K562 (cell line): ENCODE data around the gene BTBD18. TPM values are rescaled to one million over a fixed set of nuclear protein-coding genes. Genes with fewer than 3 reads are reported as not detected.

Experiments
- CC2D1A ChIP-seq: fragments of 450-650 bp; IDR thresholded peaks from 2 replicates; pipeline ENCODE4 v1.6.1; 2017; ENCODE audit warnings: mild to moderate bottlenecking
- FOXO4 ChIP-seq: fragments of 450-650 bp; formaldehyde crosslinking; IDR thresholded peaks from 2 replicates; pipeline ENCODE4 v1.4.0; 2020; ENCODE audit warnings: mild to moderate bottlenecking, moderate library complexity
- IFI16 ChIP-seq: fragments of 250-450 bp; sonication (Bioruptor Pico); IDR thresholded peaks from 2 replicates; pipeline ENCODE4 v2.1.2; 2022; ENCODE audit warnings: mild to moderate bottlenecking, inconsistent platforms
- KDM2B ChIP-seq: fragments of 250-450 bp; sonication (Bioruptor Pico); IDR thresholded peaks from 2 replicates; pipeline ENCODE4 v1.8.0; 2021; ENCODE audit warnings: mild to moderate bottlenecking, moderate library complexity
- KDM5B ChIP-seq: fragments of 200-600 bp; sonication (generic); IDR thresholded peaks from 2 replicates; pipeline ENCODE4 v1.6.1; 2012; ENCODE audit warnings: low read depth, mild to moderate bottlenecking, moderate library complexity, low read length, control low read depth, inconsistent platforms; ENCODE audit not compliant: insufficient replicate concordance
- MITF ChIP-seq: IDR thresholded peaks from 2 replicates; pipeline ENCODE4 v1.6.1; 2014; ENCODE audit warnings: antibody characterized with exemption
- MYBL2 ChIP-seq, 2 experiments: fragments of 450-650 bp in 1 of 2; sonication (generic) in 1 of 2; formaldehyde crosslinking in 1 of 2; IDR thresholded peaks; 2 replicates each; pipeline versions ENCODE4 v1.6.1 to v1.8.1; 2017 to 2022; ENCODE audit warnings: borderline replicate concordance in 1 of 2, inconsistent platforms in 1 of 2, low read depth in 1 of 2, mild to moderate bottlenecking in 1 of 2, missing genetic modification reagents in 1 of 2, moderate library complexity in 1 of 2
- PHF20 ChIP-seq: fragments of 450-650 bp; IDR thresholded peaks from 2 replicates; pipeline ENCODE4 v1.6.1; 2018; ENCODE audit not compliant: partially characterized antibody
- PHF21A ChIP-seq: fragments of 450-650 bp; IDR thresholded peaks from 2 replicates; pipeline ENCODE4 v1.6.1; 2017; ENCODE audit warnings: low read depth, borderline replicate concordance
- RERE ChIP-seq: sonication (generic); formaldehyde crosslinking; IDR thresholded peaks from 2 replicates; pipeline ENCODE4 v1.8.0; 2023; ENCODE audit warnings: missing genetic modification reagents, mild to moderate bottlenecking, borderline replicate concordance
- TAF9B ChIP-seq: fragments of 450-650 bp; IDR thresholded peaks from 2 replicates; pipeline ENCODE4 v1.6.1; 2018; ENCODE audit warnings: mild to moderate bottlenecking; ENCODE audit not compliant: partially characterized antibody
- THRB ChIP-seq: fragments of 450-650 bp; formaldehyde crosslinking; conservative IDR thresholded peaks from 2 replicates; pipeline ENCODE4 v1.4.0; 2022; ENCODE audit warnings: mild to moderate bottlenecking, missing genetic modification characterization
- ZFP30 ChIP-seq: fragments of 250-450 bp; sonication (Bioruptor Pico); IDR thresholded peaks from 2 replicates; pipeline ENCODE4 v1.8.0; 2022; ENCODE audit warnings: moderate library complexity, mild to moderate bottlenecking, inconsistent platforms, borderline replicate concordance
- polyA plus RNA-seq, 8 experiments: library from polyadenylated mRNA; depleted of rRNA in 4 of 8; stranded (reverse) in 5 of 8; unstranded in 3 of 8; fragments of >200 nt; fragmentation: Nextera tagmentation in 2 of 8; fragmentation: Illumina TruSeq in 1 of 8; extraction: Ambion mirVana in 2 of 8; extraction: Trizol in 1 of 8; gene quantifications; 2 replicates each; pipeline versions ENCODE4 v1.2.1 to v1.2.3, GENCODE V29; 2011 to 2014; ENCODE audit warnings: inconsistent platforms in 1 of 8, missing spikeins in 1 of 8
- total RNA-seq, 7 experiments: library from RNA; depleted of rRNA in 6 of 7; stranded (reverse); fragments of >200 nt in 6 of 7; fragmentation: Illumina TruSeq in 2 of 7; extraction: Trizol in 2 of 7; gene quantifications; 2 replicates each; pipeline versions ENCODE4 v1.2.1 to v1.2.3, GENCODE V29; 2011 to 2021; ENCODE audit warnings: low replicate concordance in 1 of 7
- TF ChIP-seq, protein P1 (sequence below): sonication (generic); formaldehyde crosslinking; IDR thresholded peaks from 2 replicates; pipeline ENCODE4 v1.8.1; 2023; ENCODE audit warnings: mild to moderate bottlenecking, missing genetic modification reagents

Gene BTBD18
- total and polyA plus RNA-seq, 9 of the 15 experiments (the other 6 are each of a cell fraction or from before 2014, with no cell fraction given), result 0.06 TPM; not detected in 8

DNA sequence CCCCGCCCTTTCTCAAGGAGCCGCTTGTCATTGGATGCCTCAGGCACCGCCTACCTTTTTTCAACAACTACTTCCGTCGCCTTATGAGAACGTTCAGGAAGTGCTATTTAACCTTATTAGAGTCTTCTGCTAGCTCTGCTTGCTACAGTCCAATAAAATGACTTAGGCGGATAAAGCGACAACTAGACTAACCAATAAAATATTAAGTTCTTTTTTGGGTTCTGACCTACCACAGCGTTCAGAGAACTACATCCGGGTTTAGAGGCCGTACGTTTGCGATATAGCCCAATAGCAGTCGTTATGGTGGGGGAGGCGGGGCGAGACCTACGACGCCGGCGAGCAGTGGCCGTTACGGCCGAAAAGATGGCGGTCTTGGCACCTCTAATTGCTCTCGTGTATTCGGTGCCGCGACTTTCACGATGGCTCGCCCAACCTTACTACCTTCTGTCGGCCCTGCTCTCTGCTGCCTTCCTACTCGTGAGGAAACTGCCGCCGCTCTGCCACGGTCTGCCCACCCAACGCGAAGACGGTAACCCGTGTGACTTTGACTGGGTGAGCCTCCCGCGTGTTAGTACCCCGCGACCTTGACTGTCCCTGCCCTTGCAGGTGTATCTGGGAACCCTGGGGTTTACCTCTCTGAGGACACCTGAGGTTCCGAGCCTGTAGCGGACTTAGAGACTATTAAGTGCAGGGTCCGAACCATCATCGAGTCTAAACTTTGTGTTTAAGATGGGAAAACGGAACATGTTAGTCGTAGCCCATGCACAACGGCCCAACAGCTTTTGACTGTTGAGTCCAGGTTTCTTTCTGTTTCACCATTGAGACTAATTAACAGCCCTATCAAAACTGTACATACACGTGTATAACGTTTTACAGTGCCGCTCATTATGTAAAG is 39.1 kb downstream of the BTBD18 start, which contains the start of gene TMX2 (continued):
- no peak for TF ChIP-seq RERE (CRISPR knock-in tag)
- no peak for TF ChIP-seq MITF
- peak; percentile 92 for TF ChIP-seq TAF9B
- no peak for TF ChIP-seq ZFP30 (CRISPR knock-in tag)
- no peak for TF ChIP-seq IFI16 (CRISPR knock-in tag)
- TF ChIP-seq THRB (CRISPR knock-in tag), result no peak
- TF ChIP-seq MYBL2 (IDR thresholded peaks at IDR 0.05; ENCODE audit: low read depth), result peak; percentile 88
- no peak for TF ChIP-seq MYBL2 (CRISPR knock-in tag; IDR thresholded peaks at IDR 0.05; ENCODE audit: borderline replicate concordance)
- TF ChIP-seq PHF21A, result no peak
- peak; percentile 86 for TF ChIP-seq PHF20
- TF ChIP-seq KDM5B, result peak; percentile 65
- no peak for TF ChIP-seq FOXO4 (CRISPR knock-in tag)
- TF ChIP-seq, protein P1, sequence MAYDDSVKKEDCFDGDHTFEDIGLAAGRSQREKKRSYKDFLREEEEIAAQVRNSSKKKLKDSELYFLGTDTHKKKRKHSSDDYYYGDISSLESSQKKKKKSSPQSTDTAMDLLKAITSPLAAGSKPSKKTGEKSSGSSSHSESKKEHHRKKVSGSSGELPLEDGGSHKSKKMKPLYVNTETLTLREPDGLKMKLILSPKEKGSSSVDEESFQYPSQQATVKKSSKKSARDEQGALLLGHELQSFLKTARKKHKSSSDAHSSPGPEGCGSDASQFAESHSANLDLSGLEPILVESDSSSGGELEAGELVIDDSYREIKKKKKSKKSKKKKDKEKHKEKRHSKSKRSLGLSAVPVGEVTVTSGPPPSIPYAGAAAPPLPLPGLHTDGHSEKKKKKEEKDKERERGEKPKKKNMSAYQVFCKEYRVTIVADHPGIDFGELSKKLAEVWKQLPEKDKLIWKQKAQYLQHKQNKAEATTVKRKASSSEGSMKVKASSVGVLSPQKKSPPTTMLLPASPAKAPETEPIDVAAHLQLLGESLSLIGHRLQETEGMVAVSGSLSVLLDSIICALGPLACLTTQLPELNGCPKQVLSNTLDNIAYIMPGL (CRISPR knock-in tag), result no peak
- TF ChIP-seq CC2D1A, result no peak
- no peak for TF ChIP-seq KDM2B (CRISPR knock-in tag)
